GM19467 (cell line): Measurements from ENCODE around the gene KLHL41.

Source experiments
- ATAC-seq: cut with Tn5 transposase; IDR thresholded peaks from one replicate; pipeline ENCODE4 v1.9.1; 2021; ENCODE audit warnings: mild to moderate bottlenecking, moderate library complexity; ENCODE audit not compliant: unreplicated experiment

The KLHL41 gene

GRCh38 chr2:169509298-169509885 is at the start of gene KLHL41:
KLHL41 (plus strand) TSS chr2:169509702; CDS start chr2:169509779, 77 bp downstream.
- ATAC-seq = no peak

GRCh38 chr2:169461143-169461542 is 48.4 kb upstream of the KLHL41 start:
- ATAC-seq = no peak

GRCh38 chr2:169462896-169463695 is 46.4 kb upstream of the KLHL41 start:
- ATAC-seq = no peak

GRCh38 chr2:169464466-169464865 is 45.0 kb upstream of the KLHL41 start:
- ATAC-seq = no peak

- no peak for ATAC-seq
Measured at GRCh38 chr2:169464882-169465281, 44.6 kb upstream of the KLHL41 start.

GRCh38 chr2:169468841-169469240 is 40.7 kb upstream of the KLHL41 start:
- no peak for ATAC-seq

GRCh38 chr2:169469952-169470572 is 39.4 kb upstream of the KLHL41 start:
- no peak for ATAC-seq

GRCh38 chr2:169472249-169472648 is 37.3 kb upstream of the KLHL41 start:
- no peak for ATAC-seq

- ATAC-seq = no peak
Measured at GRCh38 chr2:169476459-169476858, 33.0 kb upstream of the KLHL41 start.

- no peak for ATAC-seq
Measured at GRCh38 chr2:169478339-169478738, 31.2 kb upstream of the KLHL41 start.

GRCh38 chr2:169478745-169479256 is 30.7 kb upstream of the KLHL41 start:
- ATAC-seq = no peak

- peak; percentile 96 for ATAC-seq
Measured at GRCh38 chr2:169479257-169480078, 30.0 kb upstream of the KLHL41 start, which contains the start of gene BBS5. BBS5 (plus strand) TSS chr2:169479494; CDS start chr2:169479554, 60 bp downstream.

- no peak for ATAC-seq
Measured at GRCh38 chr2:169480079-169480465, 29.4 kb upstream of the KLHL41 start.

- ATAC-seq = no peak
Measured at GRCh38 chr2:169485650-169486138, 23.8 kb upstream of the KLHL41 start.

GRCh38 chr2:169486487-169486886 is 23.0 kb upstream of the KLHL41 start:
- ATAC-seq = no peak

GRCh38 chr2:169490834-169491233 is 18.7 kb upstream of the KLHL41 start:
- ATAC-seq = no peak

GRCh38 chr2:169491378-169491777 is 18.1 kb upstream of the KLHL41 start:
- ATAC-seq = no peak

GRCh38 chr2:169493360-169493759 is 16.1 kb upstream of the KLHL41 start:
- no peak for ATAC-seq

- no peak for ATAC-seq
Measured at GRCh38 chr2:169495310-169495928, 14.1 kb upstream of the KLHL41 start.

GRCh38 chr2:169504651-169505050 is 4.9 kb upstream of the KLHL41 start:
- ATAC-seq = no peak
